ENCODE results near the gene LRRC23.

DNA sequence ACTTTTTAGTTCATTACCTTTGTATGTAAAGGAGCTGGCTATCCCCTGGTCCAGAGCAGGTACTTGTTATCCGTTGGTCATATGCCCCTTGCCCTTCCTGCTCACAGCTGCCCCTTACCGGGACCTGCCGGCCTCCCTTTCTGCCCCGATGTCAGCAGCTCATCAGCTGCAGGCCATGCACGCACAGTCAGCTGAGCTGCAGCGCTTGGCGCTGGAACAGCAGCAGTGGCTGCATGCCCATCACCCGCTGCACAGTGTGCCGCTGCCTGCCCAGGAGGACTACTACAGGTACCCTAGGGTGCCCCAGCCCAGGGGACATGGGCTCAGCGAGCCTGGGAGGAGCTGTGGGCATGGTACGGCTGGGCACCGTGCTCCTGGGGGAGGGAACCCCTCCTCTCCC is 36.6 kb downstream of the LRRC23 start:
- TF ChIP-seq, protein P1, sequence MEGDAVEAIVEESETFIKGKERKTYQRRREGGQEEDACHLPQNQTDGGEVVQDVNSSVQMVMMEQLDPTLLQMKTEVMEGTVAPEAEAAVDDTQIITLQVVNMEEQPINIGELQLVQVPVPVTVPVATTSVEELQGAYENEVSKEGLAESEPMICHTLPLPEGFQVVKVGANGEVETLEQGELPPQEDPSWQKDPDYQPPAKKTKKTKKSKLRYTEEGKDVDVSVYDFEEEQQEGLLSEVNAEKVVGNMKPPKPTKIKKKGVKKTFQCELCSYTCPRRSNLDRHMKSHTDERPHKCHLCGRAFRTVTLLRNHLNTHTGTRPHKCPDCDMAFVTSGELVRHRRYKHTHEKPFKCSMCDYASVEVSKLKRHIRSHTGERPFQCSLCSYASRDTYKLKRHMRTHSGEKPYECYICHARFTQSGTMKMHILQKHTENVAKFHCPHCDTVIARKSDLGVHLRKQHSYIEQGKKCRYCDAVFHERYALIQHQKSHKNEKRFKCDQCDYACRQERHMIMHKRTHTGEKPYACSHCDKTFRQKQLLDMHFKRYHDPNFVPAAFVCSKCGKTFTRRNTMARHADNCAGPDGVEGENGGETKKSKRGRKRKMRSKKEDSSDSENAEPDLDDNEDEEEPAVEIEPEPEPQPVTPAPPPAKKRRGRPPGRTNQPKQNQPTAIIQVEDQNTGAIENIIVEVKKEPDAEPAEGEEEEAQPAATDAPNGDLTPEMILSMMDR (IDR thresholded peaks at IDR 0.05) = no peak
- TF ChIP-seq POLR2A (IDR thresholded peaks at IDR 0.05) = no peak

Measured in breast epithelium (tissue), 3 donors.